HG03175 (cell line): ENCODE data around the gene SH3PXD2A.

Source experiments
- ATAC-seq: cut with Tn5 transposase; IDR thresholded peaks from one replicate; pipeline ENCODE4 v1.9.1; 2021; ENCODE audit warnings: mild to moderate bottlenecking, moderate library complexity; ENCODE audit not compliant: unreplicated experiment

The SH3PXD2A gene

DNA sequence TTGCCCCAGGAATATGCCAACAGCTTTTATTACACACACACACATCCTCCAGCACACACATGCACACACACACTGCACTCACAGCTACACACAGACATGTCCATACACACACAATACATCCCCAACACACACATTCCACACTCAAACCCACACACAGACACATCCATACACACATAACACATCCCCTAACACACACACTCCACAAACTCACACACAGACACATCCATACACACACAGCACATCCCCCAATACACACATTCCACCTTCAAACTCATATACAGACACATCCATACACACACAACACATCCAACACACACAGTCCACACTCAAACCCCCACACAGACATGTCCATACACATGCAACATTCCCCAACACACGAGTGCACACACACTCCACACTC is 19.1 kb downstream of the SH3PXD2A start:
- no peak for ATAC-seq

DNA sequence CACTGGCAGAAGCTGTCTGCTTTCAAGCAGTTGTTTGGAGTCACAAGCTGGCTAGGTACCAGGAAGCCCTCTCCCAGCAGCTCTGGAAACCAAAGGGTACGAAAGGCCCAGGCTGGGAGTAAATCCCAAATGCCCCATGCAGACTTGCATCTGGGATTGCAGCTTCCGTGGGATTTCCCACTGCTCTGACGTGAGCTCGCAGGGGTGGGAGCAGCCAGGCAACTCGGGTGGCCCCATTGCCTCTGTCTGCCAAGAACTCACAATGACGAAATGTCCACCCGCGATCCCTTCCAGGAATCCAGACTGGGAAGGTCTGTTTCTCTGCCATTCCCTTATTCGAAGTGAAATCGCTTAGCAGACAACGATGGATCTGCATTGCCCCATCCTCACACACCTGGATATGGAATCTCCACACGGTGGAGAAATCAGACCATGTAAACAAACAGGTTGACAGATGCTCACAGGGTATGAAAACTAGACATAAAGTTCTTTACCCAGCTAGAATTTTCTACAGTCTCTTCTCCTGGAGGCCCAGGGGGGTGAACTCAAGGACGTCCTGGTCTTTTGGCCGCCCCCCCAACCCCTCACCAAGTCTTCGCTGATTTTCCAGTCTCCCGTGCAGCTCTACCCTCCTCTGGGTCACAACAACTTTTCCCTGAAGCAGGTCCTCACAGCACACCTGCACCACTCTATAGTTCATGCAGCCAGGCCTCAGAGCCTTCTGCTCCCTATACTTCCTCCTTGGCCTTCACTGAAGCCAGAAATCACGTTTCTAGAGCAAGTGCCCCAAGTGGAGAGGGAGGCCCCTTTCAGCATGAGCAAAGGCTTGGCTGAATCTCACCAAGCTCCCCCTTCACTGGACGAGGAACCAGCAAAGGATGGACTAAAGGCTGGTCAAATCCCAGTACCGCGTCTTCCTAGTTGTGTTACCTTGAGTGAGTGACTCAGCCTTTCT is 20.0 kb downstream of the SH3PXD2A start:
- ATAC-seq = no peak

DNA sequence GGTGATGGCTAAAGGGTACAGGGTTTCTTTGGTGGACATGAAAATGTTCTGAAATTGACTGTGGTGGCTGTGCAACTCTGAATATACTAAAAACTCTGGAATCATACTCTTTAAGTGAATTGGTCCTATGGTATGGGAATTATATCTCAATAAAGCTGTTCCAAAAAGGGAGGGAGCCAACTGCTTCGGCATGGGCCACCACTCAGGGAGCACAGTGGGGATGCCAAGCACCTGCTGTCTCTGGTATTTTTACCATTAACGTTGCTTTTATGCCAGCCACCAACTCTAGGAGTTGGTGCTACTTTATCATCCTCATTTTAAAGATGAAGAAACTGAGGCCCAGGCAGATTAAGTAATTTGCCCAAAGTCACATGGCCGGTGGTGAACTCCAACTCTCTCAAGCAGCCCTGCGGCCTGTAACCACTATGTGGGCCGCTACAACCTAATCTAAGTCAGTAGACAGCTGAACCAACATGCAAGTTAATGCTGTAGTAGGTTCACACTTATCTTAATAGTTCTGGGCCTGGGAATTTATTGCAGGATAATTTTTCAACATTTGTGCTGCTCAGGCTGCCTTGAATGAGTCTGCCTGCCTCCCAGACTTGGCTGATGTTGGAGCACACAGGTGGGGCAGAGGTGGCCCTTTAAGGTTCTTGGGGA is 20.8 kb downstream of the SH3PXD2A start:
- no peak for ATAC-seq

DNA sequence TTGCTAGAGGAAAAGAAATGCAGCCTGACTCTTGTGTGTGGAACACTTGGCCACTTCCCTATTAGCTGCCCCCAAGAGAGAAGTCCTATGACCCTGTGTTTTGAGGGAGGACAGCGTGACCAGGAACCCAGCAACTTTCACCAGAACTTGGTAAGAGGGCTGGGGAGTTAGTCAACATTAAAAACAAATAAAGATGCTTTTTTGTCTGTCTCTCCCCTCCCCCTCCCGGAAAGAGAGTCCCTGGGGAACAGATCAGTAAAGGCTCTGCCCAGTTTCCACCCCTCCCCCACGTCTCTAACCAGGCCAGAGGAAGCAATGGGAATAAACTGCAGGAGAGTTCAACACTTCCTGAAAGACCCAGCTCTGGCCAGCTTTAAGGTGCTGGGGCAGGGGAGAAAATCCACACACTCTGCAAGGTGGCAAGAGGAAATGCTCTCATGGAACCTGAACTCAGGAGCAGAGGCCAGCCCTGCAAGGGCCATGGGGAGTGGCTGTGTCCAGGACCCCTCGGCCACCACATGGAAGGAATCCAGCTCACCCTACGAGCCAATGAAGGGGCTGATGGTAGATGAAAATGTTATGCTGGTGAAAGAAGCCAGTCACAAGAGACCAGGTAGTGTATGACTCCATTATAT is 21.5 kb downstream of the SH3PXD2A start:
- no peak for ATAC-seq

GRCh38 chr10:103832806-103833205 is 22.6 kb downstream of the SH3PXD2A start:
- no peak for ATAC-seq

GRCh38 chr10:103829838-103830465 is 25.4 kb downstream of the SH3PXD2A start:
- no peak for ATAC-seq

GRCh38 chr10:103829278-103829677 is 26.1 kb downstream of the SH3PXD2A start:
- ATAC-seq = no peak

DNA sequence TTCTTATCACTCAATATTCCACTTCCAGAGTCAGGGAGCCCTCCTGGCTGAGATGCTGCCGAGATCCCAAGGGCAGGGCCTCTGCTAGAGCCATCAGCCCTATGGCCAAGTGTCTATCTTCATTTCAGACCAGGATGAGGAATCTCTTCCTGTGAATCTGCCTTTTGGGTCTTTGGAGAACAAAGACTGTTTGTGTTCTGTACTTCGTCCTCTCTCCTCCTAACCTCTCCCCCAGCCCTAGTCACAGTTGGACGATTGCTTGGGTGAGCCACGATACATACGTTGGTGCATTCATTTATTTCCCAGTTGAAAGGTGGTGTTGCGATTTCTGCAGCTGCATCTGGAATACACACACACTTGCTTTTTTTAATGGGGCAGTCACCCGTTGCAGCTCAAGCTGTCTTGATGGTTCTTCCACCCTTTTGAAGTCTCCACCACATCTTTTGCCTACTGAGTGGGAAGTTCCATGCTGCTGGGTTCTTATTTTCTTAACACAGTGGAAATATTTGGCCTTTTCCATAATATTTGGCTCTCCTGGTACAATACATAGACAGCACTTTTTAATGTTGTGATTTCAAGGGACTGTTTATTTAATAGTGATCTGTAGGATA is 26.7 kb downstream of the SH3PXD2A start:
- no peak for ATAC-seq

DNA sequence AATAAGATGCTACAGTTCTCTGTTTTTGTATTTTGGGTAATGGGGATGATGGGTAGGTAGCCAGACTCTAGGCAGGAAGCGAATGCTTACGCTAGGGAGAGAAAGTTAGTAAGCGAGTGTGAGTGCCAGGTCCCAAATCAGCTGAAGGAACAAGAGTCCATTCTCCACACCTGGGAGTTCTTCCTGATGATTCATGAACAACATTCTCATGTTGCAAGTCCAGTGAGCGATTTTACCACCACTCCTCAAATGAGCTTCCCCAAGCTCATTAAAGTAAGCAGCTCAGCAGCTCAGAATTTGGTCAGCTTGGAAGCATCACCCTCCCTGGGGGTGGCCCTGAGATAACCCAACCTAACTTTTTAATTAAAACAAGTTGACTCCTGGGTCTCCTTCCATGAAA is 27.3 kb downstream of the SH3PXD2A start:
- no peak for ATAC-seq

GRCh38 chr10:103826885-103827284 is 28.5 kb downstream of the SH3PXD2A start:
- ATAC-seq = no peak

DNA sequence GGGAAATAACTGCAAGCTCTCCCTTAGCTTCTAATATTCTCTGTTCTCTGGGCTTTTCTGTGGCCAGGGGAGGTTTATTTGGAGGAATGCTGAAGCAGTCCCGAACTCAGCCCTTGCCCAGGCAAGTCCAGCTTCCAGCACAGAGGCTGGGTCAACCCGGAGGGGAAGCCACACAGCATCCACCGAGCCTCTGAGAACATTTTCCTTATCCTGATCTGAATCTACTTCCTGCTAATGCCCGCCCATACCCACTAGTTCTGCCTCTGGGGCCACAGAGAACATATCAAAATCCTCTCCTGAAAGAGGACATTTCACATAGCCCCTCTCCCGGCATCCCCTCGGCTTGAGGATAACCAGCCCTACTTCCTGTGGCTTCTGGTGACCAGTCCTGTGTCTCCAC is 31.1 kb downstream of the SH3PXD2A start:
- no peak for ATAC-seq

DNA sequence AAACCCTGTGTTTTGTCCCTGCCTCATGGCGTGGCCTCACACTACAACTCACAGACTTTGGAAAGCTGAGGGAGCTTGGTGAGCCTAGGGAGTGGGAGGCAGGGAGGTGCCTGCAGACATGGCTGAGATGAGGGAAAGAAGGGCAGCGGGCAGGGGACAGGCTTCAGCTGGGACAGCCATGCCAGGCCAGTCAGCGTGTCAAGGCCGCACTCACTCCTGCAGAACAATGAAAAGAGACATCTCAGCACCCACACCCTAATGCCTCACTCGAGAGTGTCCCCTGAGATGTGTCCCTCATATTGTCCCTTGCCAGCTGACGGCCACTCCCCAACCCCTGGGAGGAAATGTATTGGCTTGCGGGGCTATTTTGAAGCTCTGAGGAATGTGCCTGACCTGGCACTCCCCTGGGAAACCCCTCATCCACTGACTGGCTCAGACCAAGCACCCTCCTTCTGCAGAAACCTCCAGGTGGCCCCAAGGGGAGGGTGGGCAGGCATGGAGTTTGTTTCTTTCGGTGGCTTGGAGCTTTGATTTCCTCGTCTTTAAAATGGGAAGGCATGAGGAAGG is 31.6 kb downstream of the SH3PXD2A start:
- ATAC-seq = no peak

DNA sequence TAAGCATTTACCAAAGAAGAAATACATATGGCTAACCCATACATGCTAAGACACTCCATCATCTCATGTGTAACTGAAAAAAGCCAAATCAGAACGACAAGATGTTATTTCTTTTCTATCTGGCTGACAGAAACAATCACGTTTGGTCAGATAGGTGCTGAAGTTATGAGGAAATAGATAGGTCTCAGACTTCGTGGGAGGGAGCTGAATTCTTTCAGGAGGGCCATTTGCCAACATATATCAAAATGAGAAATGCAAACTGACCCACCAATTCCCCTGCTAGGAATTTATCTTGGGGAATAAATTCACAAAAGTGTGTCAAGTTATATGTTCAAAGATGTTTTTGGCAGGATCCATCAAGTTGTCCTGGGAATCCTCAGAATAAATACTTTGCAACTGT is 32.6 kb downstream of the SH3PXD2A start:
- no peak for ATAC-seq

GRCh38 chr10:103822107-103822716 is 33.2 kb downstream of the SH3PXD2A start:
- ATAC-seq = no peak

DNA sequence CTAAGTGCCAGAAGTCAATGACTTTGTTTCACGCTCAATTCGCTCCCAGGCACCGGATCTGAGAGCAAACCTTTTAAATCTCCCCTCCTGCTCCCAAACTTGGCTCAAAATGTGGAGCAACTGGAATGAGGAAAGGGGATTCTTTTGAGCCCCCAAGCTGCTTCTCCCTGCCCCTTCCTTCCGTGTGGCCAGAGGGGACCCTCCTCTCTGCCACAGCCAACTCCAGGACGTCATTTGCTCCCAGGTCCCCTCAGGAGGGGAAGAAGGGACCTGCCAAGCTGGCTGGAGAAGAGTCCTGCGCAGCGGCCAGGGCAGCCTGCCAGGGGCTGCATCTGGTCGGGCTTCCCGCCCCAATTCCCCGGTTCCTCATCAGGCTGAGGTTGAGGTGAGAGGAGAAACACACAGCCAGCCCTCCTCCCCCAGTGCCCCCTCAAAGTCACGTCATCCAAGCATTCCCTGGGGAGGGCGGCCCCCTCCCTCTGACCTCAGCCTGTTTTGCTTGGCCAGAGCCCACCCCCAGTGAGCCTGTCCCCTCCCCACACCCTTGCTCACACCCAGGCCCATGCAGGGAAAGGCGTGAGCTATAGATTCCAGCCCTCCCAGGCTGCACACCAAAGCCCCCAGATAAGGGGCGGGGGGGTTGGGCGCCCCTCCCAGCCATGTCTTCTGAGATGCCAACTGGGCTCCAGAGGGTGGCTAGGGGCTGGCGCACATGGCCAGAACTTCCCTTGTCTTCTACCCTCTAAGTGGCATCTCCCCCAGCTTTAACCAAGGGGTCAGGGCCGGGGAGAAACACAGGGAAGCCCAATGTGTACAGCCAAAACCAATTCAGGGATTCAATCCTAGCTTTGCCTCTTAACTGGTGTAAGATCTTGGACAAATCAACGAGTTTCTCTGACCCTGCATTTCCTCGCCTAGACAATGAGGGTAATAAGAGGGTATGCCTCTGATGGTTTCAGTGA is 35.0 kb downstream of the SH3PXD2A start:
- no peak for ATAC-seq

DNA sequence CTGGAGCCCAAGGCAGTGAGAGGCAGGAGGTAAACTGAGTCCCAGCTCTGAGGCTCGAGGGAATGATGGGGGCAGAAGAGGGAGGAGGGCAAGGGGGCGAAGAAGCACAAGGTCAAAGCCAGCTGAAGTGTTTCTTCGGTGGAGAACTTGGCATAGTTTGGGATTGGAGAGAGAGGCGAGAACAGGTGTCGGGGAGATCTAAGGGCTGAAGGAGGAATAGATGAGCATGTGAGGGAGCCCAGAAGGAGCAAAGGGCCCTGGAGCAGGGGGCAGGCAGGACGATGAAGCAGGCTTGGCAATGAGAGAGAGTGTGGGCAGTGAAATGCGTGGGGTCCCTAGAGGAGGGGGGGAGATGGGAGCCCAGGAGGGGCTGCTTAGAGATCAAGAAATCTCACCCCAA is 35.9 kb downstream of the SH3PXD2A start:
- no peak for ATAC-seq

GRCh38 chr10:103818765-103819374 is 36.5 kb downstream of the SH3PXD2A start:
- ATAC-seq = no peak

DNA sequence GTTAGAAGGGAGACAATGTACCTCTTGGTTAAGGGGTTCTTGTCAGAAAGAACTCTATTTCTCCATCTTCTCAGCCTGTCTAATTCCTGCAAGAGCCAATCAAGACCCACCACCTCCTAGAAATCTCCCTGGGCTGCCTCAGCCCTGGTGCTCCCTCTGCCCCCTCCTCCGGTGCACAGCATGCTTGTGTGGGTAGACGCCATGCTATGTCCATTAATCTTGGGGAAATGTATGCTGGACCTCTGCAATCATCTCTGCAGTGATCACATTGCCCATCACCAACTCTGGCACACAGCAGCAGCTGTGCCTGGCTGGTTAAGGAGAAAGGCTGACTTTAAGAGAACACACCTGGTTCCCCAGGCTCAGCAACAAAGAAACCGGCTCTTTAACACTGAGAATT is 37.3 kb downstream of the SH3PXD2A start:
- no peak for ATAC-seq

GRCh38 chr10:103816431-103816830 is 38.9 kb downstream of the SH3PXD2A start:
- ATAC-seq = no peak
